ENCODE results near the gene HDAC7. TPM values are rescaled to one million over a fixed set of nuclear protein-coding genes. Genes with fewer than 3 reads are reported as not detected.

HDAC7 gene
- total RNA-seq, 1 donor = 48.9 TPM

DNA sequence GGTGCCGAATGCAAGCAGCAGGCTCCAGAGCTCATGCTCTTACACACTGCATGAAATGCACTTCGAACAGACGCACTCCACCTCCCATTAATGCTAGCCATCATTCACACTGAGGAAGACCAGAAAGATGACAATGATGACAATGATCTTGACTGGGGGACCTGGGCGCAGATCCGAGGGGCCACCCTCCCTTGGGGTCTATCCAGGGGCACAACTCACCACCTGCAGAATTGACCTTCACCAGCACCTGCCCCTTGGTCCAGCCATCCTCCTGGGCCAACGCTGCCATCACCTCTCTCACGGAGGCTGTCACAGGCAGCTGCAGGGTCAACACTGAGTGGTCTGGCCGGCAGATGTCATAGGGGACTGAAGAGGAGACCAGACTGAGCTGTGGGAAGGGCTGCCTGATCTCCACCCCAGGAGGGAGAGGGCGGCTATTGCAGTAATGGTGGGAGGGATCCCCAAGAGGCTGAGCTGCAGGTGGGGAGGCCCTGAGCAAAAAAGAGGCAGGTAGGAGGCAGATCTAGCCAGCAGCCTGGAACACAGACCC is 76.3 kb downstream of the HDAC7 start:
- no peak overlapping the region for H3K4me3 ChIP-seq (ENCODE audit: low read depth, low read length)
- TF ChIP-seq CTCF (IDR thresholded peaks at IDR 0.05; ENCODE audit: insufficient read depth, low read length) = no peak
- DNase-seq (ENCODE audit: low read depth) = no peak

GRCh38 chr12:47742253-47742825 is 77.4 kb downstream of the HDAC7 start:
- DNase-seq (ENCODE audit: low read depth) = peak; percentile 41
- peak; percentile 99 for TF ChIP-seq CTCF (IDR thresholded peaks at IDR 0.05; ENCODE audit: insufficient read depth, low read length)
- no peak overlapping the region for H3K4me3 ChIP-seq (ENCODE audit: low read depth, low read length)

- TF ChIP-seq CTCF (IDR thresholded peaks at IDR 0.05; ENCODE audit: insufficient read depth, low read length) = no peak
- no peak for DNase-seq (ENCODE audit: low read depth)
These were observed 78.4 kb downstream of the HDAC7 start for GRCh38 chr12:47741340-47741703.

DNA sequence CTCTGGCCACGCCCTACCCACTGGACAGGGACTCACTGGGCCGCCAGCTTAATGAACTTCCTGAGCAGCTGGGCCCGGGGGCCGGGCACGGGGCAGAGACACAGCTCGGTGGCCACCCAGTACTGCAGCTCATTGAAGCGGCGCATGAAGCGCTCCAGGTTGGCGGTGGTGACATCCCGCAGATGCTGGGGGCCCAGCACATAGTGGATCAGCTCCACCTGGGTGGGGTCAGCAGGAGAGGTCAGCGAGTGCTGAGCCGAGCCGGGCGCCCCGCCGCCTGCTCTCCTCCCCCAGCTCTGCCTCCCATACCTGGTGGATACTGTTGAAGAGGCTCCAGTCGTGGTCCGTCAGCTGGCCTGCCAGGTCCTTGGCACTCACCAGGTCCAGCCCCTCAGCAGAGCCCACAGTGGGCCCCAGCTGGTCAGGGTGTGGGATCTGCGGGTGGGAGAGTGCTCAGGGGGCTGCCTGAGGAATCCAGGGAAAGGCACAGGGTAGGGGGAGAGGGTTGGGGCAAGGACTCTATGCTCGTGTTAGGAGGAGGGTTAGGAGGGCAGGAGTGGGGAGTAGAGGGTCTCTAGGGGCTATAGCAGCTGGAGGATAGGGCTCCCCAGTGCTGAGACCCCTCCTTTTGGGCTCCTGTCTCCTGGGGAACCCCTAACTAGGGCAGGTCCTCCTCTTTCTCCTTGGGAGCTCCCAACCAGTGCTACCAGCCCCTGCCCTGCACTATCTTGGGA is 78.9 kb downstream of the HDAC7 start:
- no peak for TF ChIP-seq CTCF (IDR thresholded peaks at IDR 0.05; ENCODE audit: insufficient read depth, low read length)
- no peak for DNase-seq (ENCODE audit: low read depth)

More at GRCh38 chr12:47741340-47741703, 78.4 kb downstream of the HDAC7 start:
- no peak overlapping the region for H3K4me3 ChIP-seq (ENCODE audit: low read depth, low read length)

GRCh38 chr12:47739979-47740378 is 79.7 kb downstream of the HDAC7 start:
- no peak overlapping the region for H3K4me3 ChIP-seq (ENCODE audit: low read depth, low read length)
- no peak for DNase-seq (ENCODE audit: low read depth)
- no peak for TF ChIP-seq CTCF (IDR thresholded peaks at IDR 0.05; ENCODE audit: insufficient read depth, low read length)

More for the DNA sequence above, 78.9 kb downstream of the HDAC7 start:
- no peak overlapping the region for H3K4me3 ChIP-seq (ENCODE audit: low read depth, low read length)

- H3K4me3 ChIP-seq (ENCODE audit: low read depth, low read length) = no peak overlapping the region
- no peak for TF ChIP-seq CTCF (IDR thresholded peaks at IDR 0.05; ENCODE audit: insufficient read depth, low read length)
- no peak for DNase-seq (ENCODE audit: low read depth)
These were observed 80.4 kb downstream of the HDAC7 start for GRCh38 chr12:47739297-47739696.
